ENCODE results near the gene TPCN2. TPM values are rescaled to one million over a fixed set of nuclear protein-coding genes. Genes with fewer than 3 reads are reported as not detected.

TPCN2 gene
- total RNA-seq, 1 experiment from 2014 or later, result 15.2 TPM

GRCh38 chr11:69074375-69075140, 25.8 kb downstream of the TPCN2 start:
- CTCF ChIA-PET, result no interaction called here
- no peak for ATAC-seq
- Histone ChIP-seq H3K9me3 (ENCODE audit: control insufficient read depth in 1 of 2, insufficient read depth in 1 of 2, low read depth in 1 of 2, low read length in 2 of 2) (no peaks in the 10 kb centered on the region), H3K36me3 (ENCODE audit: control insufficient read depth in 1 of 2, insufficient read depth in 2 of 2, low read length in 2 of 2) (peaks cover 0 to 5% of the 10 kb centered on the region in 2 experiments; a peak in 2 of 4 replicates), H4K20me1 (ENCODE audit: insufficient read depth) (no peaks in the 10 kb centered on the region), H3K9me2 (ENCODE audit: insufficient read depth) (no peaks in the 10 kb centered on the region), H3K4me2 (ENCODE audit: low read length) (peak overlapping the region; percentile 56), H3K79me2 (ENCODE audit: insufficient read depth, low read length) (no peaks in the 10 kb centered on the region), H3K4me1 (ENCODE audit: control insufficient read depth in 1 of 2, insufficient read depth in 2 of 2, low read length in 2 of 2) (peaks cover 19 to 32% of the 10 kb centered on the region in 2 experiments), H3K27me3 (ENCODE audit: insufficient read depth, low read length) (no peaks in the 10 kb centered on the region), H2AFZ (ENCODE audit: low read depth, low read length, poor library complexity, severe bottlenecking) (no peak overlapping the region), H3K9ac (ENCODE audit: low read length) (peak overlapping the region; percentile 34; the same call in 1 of the 2 replicates), H3K27ac (ENCODE audit: low read depth, low read length) (no peak overlapping the region), H3K4me3 (replicated peaks in 1 of 2; ENCODE audit: low read depth in 1 of 2, low read length in 2 of 2) (no peak overlapping the region)
- no TSS peak for BruUV-seq (replicated peaks)
- POLR2A ChIA-PET, result no interaction called here
- TF ChIP-seq SRF (IDR thresholded peaks at IDR 0.05; ENCODE audit: low read depth), result no peak
- no peak for TF ChIP-seq ZFX (IDR thresholded peaks at IDR 0.05)
- RAD21 ChIA-PET (ENCODE audit: low non-redundant PET in 1 of 2, low total read pairs in 2 of 2, uncharacterized antibody in 2 of 2, unreplicated experiment in 2 of 2), result interaction anchor here in 1 of 2 experiments (0.7 kb wide), 1 partner anchor 30 kb away, joined by 3 read pairs; no protein-coding TSS in a partner anchor
- intact Hi-C loops (cut with micrococcal nuclease), result no loop called here
- no peak for DNase-seq (ENCODE audit: low read depth, low spot score)

GRCh38 chr11:69075421-69076128, 26.8 kb downstream of the TPCN2 start:
- Histone ChIP-seq H3K4me2 (ENCODE audit: low read length) (peak overlapping the region; percentile 56), H3K9ac (ENCODE audit: low read length) (peak overlapping the region; percentile 34), H3K27me3 (ENCODE audit: insufficient read depth, low read length) (no peaks in the 10 kb centered on the region), H2AFZ (ENCODE audit: low read depth, low read length, poor library complexity, severe bottlenecking) (no peak overlapping the region), H3K36me3 (ENCODE audit: control insufficient read depth in 1 of 2, insufficient read depth in 2 of 2, low read length in 2 of 2) (peaks cover 0 to 5% of the 10 kb centered on the region in 2 experiments; a peak in 2 of 4 replicates), H4K20me1 (ENCODE audit: insufficient read depth) (no peaks in the 10 kb centered on the region), H3K9me2 (ENCODE audit: insufficient read depth) (no peaks in the 10 kb centered on the region), H3K4me3 (replicated peaks in 1 of 2; ENCODE audit: low read depth in 1 of 2, low read length in 2 of 2) (no peak overlapping the region), H3K27ac (ENCODE audit: low read depth, low read length) (peak overlapping the region; percentile 28; the same call in 1 of the 2 replicates), H3K9me3 (ENCODE audit: control insufficient read depth in 1 of 2, insufficient read depth in 1 of 2, low read depth in 1 of 2, low read length in 2 of 2) (no peaks in the 10 kb centered on the region), H3K4me1 (ENCODE audit: control insufficient read depth in 1 of 2, insufficient read depth in 2 of 2, low read length in 2 of 2) (peaks cover 29 to 42% of the 10 kb centered on the region in 2 experiments), H3K79me2 (ENCODE audit: insufficient read depth, low read length) (no peaks in the 10 kb centered on the region)
- BruUV-seq (replicated peaks), result TSS peak; percentile 42
- ATAC-seq, result peak; percentile 79
- DNase-seq (ENCODE audit: low read depth, low spot score), result peak; percentile 82
- ChIA-PET CTCF (no interaction called here), POLR2A (no interaction called here), RAD21 (ENCODE audit: low non-redundant PET in 1 of 2, low total read pairs in 2 of 2, uncharacterized antibody in 2 of 2, unreplicated experiment in 2 of 2) (interaction anchor here in 1 of 2 experiments (0.7 kb wide), 1 partner anchor 31 kb away, joined by 3 read pairs; no protein-coding TSS in a partner anchor)
- intact Hi-C loops (cut with micrococcal nuclease), result no loop called here
- TF ChIP-seq ZFX (IDR thresholded peaks at IDR 0.05) (no peak), REST (IDR thresholded peaks at IDR 0.05; ENCODE audit: low read depth) (no peak), SIN3A (IDR thresholded peaks at IDR 0.05; ENCODE audit: low read depth) (no peak), TCF7L2 (IDR thresholded peaks at IDR 0.05; ENCODE audit: borderline replicate concordance, extremely low read depth, insufficient read depth, insufficient read length) (no peak), CEBPB (IDR thresholded peaks at IDR 0.05; ENCODE audit: low read depth) (no peak), EZH2 (IDR thresholded peaks at IDR 0.05) (no peak), MAX (IDR thresholded peaks at IDR 0.05) (no peak; the same call in 1 of the 2 replicates), JUND (IDR thresholded peaks at IDR 0.05) (no peak; the same call in none of the 2 replicates), EGR1 (IDR thresholded peaks at IDR 0.05; ENCODE audit: low read depth) (no peak), SRF (IDR thresholded peaks at IDR 0.05; ENCODE audit: low read depth) (no peak)
